ENCODE data around the gene UBTD1. TPM values are rescaled to one million over a fixed set of nuclear protein-coding genes. Genes with fewer than 3 reads are reported as not detected.

UBTD1 gene
- polyA plus RNA-seq, 1 donor (not counting 4 experiments of a cell fraction or from before 2014, with no cell fraction given) = 12.0 TPM

GRCh38 chr10:97573021-97573420 is 74.3 kb downstream of the UBTD1 start:
- no peaks in the 10 kb centered on the region for H3K9me3 ChIP-seq (ENCODE audit: control insufficient read depth, low read depth, low read length)
- no peaks in the 10 kb centered on the region for H3K79me2 ChIP-seq (ENCODE audit: control insufficient read depth, insufficient read depth, low read length)
- FAIRE-seq (no peak), DNase-seq (ENCODE audit: low read depth, low spot score) (no peak)
- peaks cover 60% of the 10 kb centered on the region for H3K4me1 ChIP-seq (ENCODE audit: control insufficient read depth, extremely low read depth, insufficient read depth, low read length)
- H3K9ac ChIP-seq (ENCODE audit: control insufficient read depth, extremely low read depth, insufficient read depth, low read length) = peak overlapping the region; percentile 80
- TF ChIP-seq EZH2 (IDR thresholded peaks at IDR 0.05; ENCODE audit: low read length) (no peak), CTCF (optimal IDR thresholded peaks at IDR 0.05 in 1 of 3, IDR thresholded peaks at IDR 0.05 in 1 of 3, conservative IDR thresholded peaks at IDR 0.05 in 1 of 3; ENCODE audit: extremely low read depth in 1 of 3, insufficient read depth in 2 of 3, low read length in 3 of 3) (no peak)
- no peaks in the 10 kb centered on the region for H4K20me1 ChIP-seq (ENCODE audit: control insufficient read depth, extremely low read depth, insufficient read depth, low read length)
- H3K4me3 ChIP-seq (ENCODE audit: control insufficient read depth in 2 of 3, extremely low read depth in 1 of 3, insufficient read depth in 2 of 3, low read depth in 1 of 3, low read length in 3 of 3) = no peak overlapping the region
- H3K27ac ChIP-seq (ENCODE audit: control insufficient read depth, insufficient read depth, low read length) = peak overlapping the region; percentile 92
- H2AFZ ChIP-seq (ENCODE audit: control insufficient read depth, low read length) = no peak overlapping the region
- dilution Hi-C loops (cut with MboI; ENCODE audit: extremely low pct_ligation_motif_present, low sequenced_read_pairs) = no loop called here
- H3K4me2 ChIP-seq (ENCODE audit: control insufficient read depth, extremely low read depth, insufficient read depth, low read depth, low read length) = peak overlapping the region; percentile 37
- H3K9me1 ChIP-seq (ENCODE audit: control insufficient read depth, extremely low read depth, insufficient read depth, low read length) = no peaks in the 10 kb centered on the region
- H3K27me3 ChIP-seq (ENCODE audit: control insufficient read depth, extremely low read depth, insufficient read depth, low read length) = no peaks in the 10 kb centered on the region
- H3K36me3 ChIP-seq (ENCODE audit: control insufficient read depth in 2 of 2, extremely low read depth in 1 of 2, insufficient read depth in 2 of 2, low read length in 2 of 2) = peaks cover 3 to 11% of the 10 kb centered on the region in 2 experiments

- H3K9ac ChIP-seq (ENCODE audit: control insufficient read depth, extremely low read depth, insufficient read depth, low read length) = no peak overlapping the region
- DNase-seq (ENCODE audit: low read depth, low spot score) (no peak), FAIRE-seq (peak; percentile 17)
- H3K79me2 ChIP-seq (ENCODE audit: control insufficient read depth, insufficient read depth, low read length) = no peaks in the 10 kb centered on the region
- dilution Hi-C loops (cut with MboI; ENCODE audit: extremely low pct_ligation_motif_present, low sequenced_read_pairs) = no loop called here
- H3K4me2 ChIP-seq (ENCODE audit: control insufficient read depth, extremely low read depth, insufficient read depth, low read depth, low read length) = no peak overlapping the region
- no peaks in the 10 kb centered on the region for H3K27me3 ChIP-seq (ENCODE audit: control insufficient read depth, extremely low read depth, insufficient read depth, low read length)
- H3K36me3 ChIP-seq (ENCODE audit: control insufficient read depth in 2 of 2, extremely low read depth in 1 of 2, insufficient read depth in 2 of 2, low read length in 2 of 2) = peaks cover 1 to 10% of the 10 kb centered on the region in 2 experiments
- H4K20me1 ChIP-seq (ENCODE audit: control insufficient read depth, extremely low read depth, insufficient read depth, low read length) = no peaks in the 10 kb centered on the region
- no peak overlapping the region for H2AFZ ChIP-seq (ENCODE audit: control insufficient read depth, low read length)
- H3K27ac ChIP-seq (ENCODE audit: control insufficient read depth, insufficient read depth, low read length) = no peak overlapping the region
- no peaks in the 10 kb centered on the region for H3K9me3 ChIP-seq (ENCODE audit: control insufficient read depth, low read depth, low read length)
- no peak overlapping the region for H3K4me3 ChIP-seq (ENCODE audit: control insufficient read depth in 2 of 3, extremely low read depth in 1 of 3, insufficient read depth in 2 of 3, low read depth in 1 of 3, low read length in 3 of 3)
- peaks cover 60% of the 10 kb centered on the region for H3K4me1 ChIP-seq (ENCODE audit: control insufficient read depth, extremely low read depth, insufficient read depth, low read length)
- no peak for TF ChIP-seq CTCF (optimal IDR thresholded peaks at IDR 0.05 in 1 of 3, IDR thresholded peaks at IDR 0.05 in 1 of 3, conservative IDR thresholded peaks at IDR 0.05 in 1 of 3; ENCODE audit: extremely low read depth in 1 of 3, insufficient read depth in 2 of 3, low read length in 3 of 3)
- TF ChIP-seq EZH2 (IDR thresholded peaks at IDR 0.05; ENCODE audit: low read length) = no peak
- H3K9me1 ChIP-seq (ENCODE audit: control insufficient read depth, extremely low read depth, insufficient read depth, low read length) = no peaks in the 10 kb centered on the region
Measured at GRCh38 chr10:97573672-97574071, 74.9 kb downstream of the UBTD1 start.

Measured in keratinocyte (primary cell).